Posterior vena cava (tissue), 2 donors: Measurements from ENCODE around the gene NR6A1. TPM values are rescaled to one million over a fixed set of nuclear protein-coding genes. Genes with fewer than 3 reads are reported as not detected.

Experiments
- DNase-seq: peaks from one replicate; pipeline ENCODE4 v3.0.0-alpha.2; 2020; ENCODE audit warnings: low spot score
- intact Hi-C, 2 donors: fragments of 100-400 bp; cut with DNase I; formaldehyde crosslinking; loops; one replicate each; pipeline versions ENCODE4 v1.14.1 to v1.14.2; 2022 to 2023
- total RNA-seq, 2 donors: library from RNA; stranded (reverse); fragmentation: NEBNext Ultra II Directional; extraction: Animal tissue kit (Norgen Biotek cat#: 25700); gene quantifications; one replicate each; pipeline ENCODE4 v1.2.1, GENCODE V29; 2021
- donor health status: DM: yes; HTN: yes; CAD: no.
- donor health status: DM: yes; HTN: yes; CAD: no.

Gene NR6A1
- total RNA-seq, 2 donors from 2014 or later = 0.23 to 0.76 TPM

DNA sequence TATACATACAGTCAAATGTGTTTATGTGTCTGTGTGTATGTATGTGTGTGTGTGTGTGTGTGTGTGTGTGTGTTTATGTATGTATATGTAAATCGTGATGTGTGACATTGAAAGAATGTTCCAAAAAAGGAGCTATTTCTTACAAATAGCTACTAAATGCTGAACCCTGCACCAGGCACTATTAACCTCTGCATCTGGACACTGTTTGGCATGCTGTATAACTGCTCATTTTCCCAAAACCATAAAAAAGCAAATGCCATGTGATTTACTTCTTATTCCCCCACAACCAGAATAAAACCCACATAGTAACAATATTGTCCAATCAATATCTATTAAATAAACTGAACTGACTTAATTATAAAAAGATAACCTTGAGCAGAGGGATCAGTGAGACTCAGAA lies 91.1 kb downstream of the NR6A1 start:
- DNase-seq = no peak
- intact Hi-C loops = no loop called here

DNA sequence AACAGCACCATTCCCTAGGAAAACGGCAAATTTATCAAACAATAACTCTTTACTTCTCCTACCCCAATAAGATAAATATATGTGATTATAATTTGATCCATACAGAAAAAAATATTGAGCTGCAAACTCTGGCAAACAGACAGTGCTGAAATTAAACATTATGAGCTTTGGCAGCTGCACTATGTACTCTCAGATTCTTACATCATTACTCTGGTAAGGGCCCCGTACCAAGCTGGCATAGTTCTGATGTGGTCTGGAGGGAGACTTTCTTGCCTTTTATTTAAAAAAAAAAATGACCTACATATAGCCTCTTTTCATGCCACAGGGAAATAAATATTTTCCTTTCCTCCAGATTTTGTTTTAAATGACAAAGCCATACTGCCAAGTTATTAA lies 95.0 kb downstream of the NR6A1 start:
- DNase-seq = no peak
- intact Hi-C loops = no loop called here

DNA sequence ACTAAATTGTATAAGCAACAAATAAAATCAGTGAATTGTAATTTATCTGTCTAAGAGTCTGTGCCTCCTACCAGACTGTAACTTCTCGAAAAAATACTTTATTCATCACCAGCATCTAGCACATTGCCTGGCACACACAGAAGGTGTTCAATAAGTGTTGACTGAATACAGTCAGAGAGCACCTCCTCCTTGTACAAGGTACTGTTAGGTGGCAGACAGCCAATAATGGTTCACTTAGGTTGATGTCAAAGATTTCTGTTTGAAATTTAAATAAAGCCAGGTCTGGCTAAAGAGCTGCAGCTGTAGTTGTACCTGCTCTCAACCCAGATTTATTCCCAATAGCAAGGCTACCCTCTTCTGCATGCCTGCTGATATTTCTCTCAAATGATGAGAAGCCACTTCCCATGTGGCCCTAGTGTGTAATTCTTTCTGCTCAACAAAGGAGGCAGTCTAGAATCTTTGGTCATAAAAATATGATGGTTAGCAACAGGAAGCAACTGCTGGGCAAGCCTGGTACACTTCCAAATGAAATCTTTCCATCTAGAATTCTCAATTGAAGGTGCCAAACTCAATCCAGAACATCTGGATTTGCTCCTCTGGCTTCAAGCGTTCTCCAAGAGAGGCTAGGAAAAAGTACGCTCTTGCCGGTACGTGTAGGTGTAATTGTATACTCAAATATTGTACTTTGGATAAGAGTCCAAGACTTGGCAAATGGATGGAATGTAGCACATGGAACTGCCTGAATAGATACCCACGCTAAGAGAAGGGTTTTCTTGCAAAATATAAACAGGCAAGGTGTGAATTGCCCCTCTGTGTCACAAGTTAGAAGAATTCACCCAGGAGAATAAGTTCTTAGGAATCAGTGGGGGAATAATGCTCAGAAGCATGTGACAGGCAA lies 95.6 kb downstream of the NR6A1 start:
- DNase-seq = no peak
- intact Hi-C loops = no loop called here

DNA sequence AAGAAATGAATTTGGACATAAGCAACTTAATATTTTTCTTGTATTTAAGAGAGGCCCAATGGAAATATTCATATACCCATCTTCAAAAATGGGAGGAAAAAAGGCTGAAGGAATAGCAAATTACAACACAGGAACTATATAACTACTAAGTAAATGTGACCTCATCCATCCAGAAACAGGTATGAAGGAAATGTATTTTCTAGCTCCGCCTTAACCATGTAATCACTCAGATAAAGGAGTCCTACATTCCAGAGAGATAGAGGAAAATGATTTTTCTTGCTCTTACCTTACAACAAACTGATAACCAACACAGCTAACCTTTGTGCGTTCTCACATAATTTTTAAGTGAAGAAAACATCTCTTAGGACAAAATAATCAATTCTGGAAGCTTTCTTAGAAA lies 96.5 kb downstream of the NR6A1 start:
- intact Hi-C loops = no loop called here
- no peak for DNase-seq

DNA sequence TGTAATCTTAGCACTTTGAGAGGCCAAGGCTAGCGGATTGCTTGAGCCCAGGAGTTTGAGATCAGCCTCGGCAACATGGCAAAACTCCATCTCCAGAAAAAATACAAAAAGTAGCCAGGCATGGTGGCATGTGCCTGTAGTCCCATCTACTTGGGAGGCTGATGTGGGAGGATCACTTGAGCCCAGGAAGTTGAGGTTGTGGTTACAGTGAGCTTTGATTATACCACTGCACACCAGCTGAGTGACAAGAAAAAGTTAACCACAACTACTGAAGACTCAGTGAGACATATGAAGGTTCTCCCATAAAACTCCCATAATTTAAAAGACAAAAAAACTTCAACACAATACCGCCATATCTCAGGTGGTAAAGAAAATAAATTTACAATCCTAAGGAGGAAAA lies 98.0 kb downstream of the NR6A1 start:
- intact Hi-C loops = no loop called here

DNA sequence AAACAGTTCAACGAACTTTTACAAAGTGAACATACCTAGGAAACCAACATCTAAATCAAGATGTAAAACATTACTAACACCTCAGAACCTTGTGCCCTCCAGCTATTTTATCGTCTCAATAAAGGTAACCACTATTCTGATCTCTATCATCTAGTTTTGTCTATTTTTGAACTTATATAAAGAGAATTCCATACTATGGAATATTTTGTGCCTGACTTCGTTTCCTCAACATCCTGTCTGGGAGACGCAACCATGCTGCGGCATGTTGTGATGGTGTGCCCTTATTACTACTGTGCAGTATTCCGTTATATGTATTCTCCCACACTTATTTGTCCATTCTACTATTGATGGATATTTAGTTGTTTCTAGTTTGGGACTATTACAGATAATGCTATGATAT lies 99.2 kb downstream of the NR6A1 start:
- intact Hi-C loops = no loop called here
- no peak for DNase-seq

More for the DNA sequence above, 98.0 kb downstream of the NR6A1 start:
- DNase-seq = no peak

DNA sequence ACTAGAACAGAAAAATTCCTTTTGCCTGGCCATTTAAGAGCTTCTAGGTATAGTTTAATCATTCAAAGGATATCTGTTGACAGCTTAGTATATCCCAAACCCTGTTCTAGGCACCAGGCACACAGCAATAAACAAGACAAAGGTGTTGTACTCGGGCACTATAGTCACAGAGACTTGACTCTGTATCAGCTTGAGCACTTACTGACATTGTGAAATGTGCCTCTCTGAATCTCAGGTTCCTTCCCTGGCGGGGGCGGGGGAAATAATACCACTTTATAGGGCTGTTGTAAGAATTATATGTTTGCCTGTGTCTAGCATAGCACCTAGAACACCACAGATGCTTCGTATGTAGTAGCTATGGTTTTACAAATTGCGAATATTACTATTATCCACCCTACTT lies 104.5 kb downstream of the NR6A1 start:
- intact Hi-C loops = no loop called here
- no peak for DNase-seq

DNA sequence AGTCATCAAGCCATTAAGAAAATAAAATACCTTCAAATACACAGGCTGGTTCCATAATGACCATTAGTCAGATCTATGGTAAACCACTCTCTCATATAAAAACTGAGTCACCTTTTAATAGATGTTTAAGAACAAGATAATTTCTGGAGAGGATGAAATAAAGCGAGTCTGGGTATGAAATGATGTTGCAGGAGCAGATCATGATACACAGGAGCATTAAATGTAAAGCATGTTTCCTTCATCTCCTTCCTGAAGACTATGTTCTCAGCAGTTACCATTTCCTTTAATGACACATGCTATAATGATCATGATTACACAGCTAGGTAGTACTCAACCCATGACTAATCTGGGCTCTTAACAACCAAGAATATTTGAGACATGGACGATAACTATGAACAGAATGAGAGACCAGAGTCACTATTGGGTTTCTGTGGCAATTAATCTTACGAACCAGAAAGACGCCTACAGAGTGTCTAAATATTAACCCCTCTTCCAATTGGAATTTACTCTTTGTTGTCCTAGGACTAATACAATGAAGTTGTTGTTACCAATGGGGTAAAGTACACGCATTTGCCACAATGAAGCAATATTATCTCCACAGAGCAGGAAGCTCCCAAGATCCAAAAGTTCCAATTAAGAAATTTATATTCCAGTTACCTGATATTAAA lies 105.6 kb downstream of the NR6A1 start:
- no peak for DNase-seq
- intact Hi-C loops = no loop called here

DNA sequence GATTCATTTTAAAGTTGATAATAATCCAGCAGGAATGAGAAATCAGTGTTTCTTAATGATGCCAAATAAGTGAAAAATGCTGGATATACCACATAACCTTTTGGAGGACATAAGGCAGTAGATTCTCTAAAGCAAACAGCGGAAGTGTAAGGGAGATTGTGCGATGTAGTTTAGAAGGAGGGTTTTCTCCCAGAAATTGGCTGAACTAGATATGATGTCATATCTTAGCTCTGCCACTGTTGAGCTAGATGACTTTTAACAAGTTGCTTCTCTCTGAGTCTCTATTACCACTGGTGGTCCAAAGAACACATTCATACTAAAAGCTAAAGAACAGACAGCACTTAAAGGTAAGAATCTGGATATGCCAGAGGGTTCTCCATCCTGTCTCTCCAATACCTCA lies 107.0 kb downstream of the NR6A1 start:
- intact Hi-C loops = no loop called here
- no peak for DNase-seq

DNA sequence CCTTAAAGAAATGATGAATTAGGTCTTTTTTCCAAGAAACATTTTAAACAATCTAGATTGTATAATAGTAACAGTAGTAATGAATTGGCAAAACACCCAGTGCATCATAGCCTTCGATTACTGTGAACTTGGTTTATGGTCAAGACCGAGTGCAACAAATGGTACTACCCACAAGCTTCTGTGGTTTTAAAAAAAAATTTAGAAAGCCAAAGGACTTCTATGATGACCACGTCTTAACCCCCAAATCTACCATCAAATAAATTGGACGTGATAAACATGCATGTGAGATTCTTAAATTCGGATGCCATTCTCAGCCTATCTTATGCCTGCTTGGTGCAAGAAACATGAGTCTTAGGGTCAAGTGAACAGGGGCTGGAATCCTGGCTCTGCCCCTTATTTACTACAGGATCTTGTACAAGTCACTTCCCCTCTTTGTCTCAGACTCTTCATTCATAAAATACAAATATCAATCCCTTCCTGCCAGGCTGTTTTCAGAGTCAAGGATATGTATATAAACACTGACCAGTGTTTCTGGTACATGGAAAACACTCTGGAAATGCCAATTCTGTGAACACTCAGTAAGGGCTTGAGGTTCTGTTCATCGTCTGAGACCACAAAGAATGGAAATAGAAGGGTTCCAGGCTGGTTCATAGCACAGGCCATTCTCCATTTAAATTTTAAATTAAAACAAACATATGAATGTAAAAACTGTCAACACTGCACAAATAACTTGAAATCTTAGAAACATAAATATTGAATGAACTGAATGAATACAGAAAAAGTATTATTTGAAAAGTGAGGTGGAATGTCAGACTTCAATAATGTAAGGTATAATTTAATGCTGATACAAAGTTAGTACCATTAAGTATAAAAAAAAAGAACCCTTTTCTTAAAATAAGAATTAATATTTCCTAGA lies 107.8 kb downstream of the NR6A1 start:
- no peak for DNase-seq
- intact Hi-C loops = no loop called here

DNA sequence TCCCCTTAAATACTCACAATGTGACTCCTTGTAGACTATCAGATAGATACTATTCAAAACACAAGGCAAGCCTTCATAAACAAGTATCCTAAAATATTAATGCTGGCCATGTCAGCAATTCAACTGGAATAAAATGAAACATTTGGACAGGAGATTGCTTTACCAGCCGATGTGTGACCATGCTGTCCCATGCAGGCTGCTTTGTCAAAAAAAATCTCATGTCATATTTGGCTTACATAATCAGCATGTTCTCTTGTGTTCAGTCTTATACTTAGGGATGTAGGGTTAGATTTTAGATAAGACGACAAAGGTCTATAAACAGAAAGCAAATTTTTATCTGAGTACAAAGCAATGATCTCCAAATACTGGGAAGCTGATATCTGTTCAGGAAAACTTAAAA lies 108.5 kb downstream of the NR6A1 start:
- DNase-seq = no peak
- intact Hi-C loops = no loop called here

DNA sequence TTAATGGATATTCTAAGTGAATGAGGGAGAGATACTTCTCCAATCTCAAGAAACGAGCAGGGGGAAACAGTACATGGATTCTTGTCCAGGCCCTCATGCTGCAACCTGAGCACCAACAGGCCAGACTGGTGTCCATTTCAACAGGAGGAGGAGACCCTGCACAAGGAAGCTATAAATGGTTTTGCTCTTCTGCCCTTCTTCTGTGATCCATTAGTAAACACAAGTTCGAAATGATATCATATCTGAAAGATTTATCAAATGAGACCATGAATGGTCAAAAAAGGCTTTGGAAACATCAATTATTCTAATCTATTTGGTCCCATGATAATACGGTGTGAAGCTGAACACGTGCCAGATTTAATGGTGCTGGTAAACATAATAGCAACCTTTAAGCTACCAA lies 109.8 kb downstream of the NR6A1 start:
- intact Hi-C loops = no loop called here

DNA sequence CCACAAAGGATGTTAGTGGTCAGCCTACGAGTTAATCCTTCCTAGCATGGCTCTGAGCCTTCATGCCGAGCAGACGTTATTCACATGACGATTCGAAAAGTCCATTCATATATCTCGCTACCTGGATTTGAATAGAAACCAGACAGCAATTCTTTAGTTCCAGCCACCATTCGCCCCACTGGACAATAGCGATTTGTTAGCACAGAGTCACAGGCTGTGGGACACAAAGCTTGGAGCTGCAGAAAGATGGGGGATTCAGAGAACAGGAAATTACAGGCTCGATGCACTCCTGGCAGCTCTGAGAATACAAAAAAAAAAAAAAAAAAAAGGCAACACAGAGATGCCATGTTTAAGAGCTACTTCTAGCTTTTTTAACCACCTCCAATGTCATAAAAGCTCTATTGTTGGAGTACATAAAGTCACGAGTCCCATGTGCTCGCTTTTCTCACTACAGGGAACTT lies 110.7 kb downstream of the NR6A1 start:
- intact Hi-C loops = no loop called here

More for the DNA sequence above, 109.8 kb downstream of the NR6A1 start:
- DNase-seq = no peak

DNA sequence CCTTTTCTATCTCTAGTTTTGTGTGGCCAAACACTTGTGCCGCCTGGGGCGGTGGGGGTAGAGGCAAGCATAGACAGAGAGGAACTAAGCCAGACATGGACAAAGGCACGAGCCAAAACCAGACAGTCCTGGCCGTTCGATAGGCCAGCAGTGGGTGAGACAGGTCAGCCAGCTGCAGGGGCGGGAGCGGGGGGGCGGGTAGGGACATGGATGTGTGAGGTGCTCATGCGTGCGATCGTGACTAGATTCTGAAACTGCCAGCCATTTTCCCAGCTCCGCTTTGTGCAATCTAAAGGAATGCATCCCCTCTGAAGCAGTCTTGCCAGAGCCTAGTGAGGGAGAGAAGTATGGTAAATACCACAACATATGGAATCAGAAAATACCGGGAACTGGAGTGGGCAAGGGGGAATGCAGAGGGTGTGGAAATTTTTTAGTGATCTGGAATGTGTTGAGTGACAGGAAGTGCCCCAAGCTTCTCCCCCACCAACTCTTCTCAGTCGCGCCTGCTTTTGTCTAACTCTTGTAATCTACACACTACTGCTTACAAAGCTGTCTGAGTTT lies 111.9 kb downstream of the NR6A1 start:
- intact Hi-C loops = no loop called here
- peak; percentile 91 for DNase-seq

More for the DNA sequence above, 110.7 kb downstream of the NR6A1 start:
- no peak for DNase-seq

DNA sequence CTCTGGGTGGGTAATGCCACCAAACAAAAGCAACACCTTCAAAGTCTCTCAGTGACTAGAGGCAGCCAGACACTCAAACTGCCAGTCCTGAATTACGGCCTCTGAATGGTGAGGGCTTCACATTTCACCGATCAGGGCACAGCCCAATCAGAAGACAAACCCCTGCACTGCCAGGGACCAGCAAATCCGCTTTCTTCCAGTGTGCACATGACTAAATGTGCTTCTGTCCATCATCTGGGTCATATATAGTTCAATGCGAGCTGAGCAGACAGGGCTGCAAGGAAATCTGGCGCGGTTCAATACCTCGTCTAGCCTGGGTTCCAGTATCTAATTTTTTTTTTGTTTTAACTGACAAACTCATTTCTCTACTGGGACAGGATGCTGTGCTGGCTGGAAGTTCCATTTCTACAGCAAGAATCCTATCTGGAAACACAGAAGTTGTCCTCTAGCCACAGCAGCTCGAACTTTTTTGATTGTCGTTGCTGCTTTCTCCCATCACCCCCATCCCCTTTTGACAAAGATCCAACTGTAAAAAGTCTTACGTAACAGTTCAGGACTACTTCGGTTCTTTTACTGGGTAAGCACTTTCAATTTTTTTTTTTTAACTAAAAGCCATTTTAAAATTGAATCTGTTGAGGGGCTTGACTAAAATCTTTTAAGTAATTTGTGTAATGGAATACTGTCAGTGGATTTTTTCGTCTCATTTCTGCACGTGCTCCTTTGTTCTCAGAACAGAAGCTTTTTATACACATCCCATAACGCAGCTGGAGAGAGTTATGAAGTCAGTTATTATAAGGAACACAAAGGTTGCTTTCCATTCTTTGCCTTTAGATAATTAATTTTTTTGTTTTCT lies 112.7 kb downstream of the NR6A1 start:
- intact Hi-C loops = no loop called here
- DNase-seq = peak; percentile 83

DNA sequence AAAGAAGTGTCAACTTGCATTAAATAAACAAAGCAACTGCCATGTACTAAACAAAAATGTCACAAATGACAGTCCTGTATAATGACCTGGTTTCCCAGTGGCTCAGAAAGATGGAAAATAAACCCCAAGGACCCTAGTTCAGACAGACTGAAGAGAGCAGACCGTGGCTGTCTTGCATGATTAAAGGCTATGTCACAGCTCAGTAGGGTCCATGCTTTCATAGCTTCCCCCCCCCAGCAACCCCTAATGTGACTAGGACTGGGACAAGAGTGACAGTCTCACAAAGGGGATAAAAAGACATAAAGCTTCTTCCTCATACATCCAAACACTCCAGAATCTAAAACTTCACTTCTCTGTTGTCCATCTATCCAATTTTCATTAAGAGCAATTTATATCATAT lies 113.6 kb downstream of the NR6A1 start:
- intact Hi-C loops = no loop called here

DNA sequence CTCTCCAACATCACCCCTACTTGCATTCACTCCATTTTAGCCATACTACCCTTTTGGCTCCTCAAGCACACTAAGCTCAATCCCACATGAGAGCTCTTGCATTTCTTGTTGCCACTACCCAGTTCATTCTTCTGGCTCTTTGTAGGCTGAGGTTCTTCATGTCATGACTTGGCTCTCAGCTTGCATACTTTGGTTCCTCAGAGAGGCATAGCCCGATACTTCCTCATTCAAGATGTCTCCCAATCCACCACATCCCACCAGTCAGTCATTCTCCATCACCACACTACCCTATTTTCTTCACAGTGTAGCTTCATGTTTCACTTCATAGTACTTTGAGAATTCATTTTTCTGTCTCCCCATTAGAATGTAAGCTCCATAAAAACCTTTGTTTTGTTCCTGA lies 116.7 kb downstream of the NR6A1 start:
- DNase-seq = no peak
- intact Hi-C loops = no loop called here

More for the DNA sequence above, 113.6 kb downstream of the NR6A1 start:
- DNase-seq = no peak

DNA sequence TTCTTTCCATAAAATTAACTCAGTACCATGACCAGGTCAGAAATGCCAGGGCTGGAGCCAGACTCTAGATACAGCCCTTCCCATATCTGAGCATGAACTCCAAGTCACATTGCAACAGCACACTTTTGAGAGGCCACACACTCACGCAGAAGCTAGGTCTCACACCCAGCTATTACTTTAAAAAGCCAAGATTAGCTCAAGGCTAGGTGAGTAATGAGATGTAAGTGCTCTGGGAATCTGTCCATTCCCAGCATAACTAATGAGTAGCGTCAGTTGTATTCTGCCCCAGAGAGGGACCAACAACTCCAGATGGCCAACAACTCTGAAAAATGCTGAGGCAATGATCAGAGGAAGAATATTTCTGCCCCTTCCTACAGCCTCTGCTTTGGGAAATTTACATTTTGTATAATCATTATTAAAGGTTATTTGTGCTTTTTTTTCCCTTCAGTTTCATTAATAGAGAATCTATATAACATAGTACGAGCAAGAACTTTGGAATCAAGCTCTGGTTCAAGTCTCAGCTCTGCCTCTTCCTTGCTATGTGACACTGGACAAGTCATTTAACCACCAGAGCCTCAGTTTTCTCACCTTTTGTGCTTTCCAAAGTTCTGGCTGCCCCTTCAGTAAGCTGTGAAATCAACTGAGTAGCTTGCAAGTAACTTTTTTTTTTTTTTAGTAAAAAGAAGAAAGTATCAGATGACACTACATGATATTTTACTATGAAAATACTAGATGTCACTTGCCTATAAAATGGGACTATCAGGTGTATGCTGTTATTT lies 118.3 kb downstream of the NR6A1 start:
- intact Hi-C loops = no loop called here
- peak; percentile 73 for DNase-seq
